Keratinocyte (primary cell): ENCODE results near the gene TEAD4.

Experiments used
- EZH2 ChIP-seq: IDR thresholded peaks from one replicate; pipeline ENCODE4 v1.6.1; 2012; ENCODE audit warnings: inconsistent platforms, mild to moderate bottlenecking, low read length, moderate library complexity
- TF ChIP-seq, protein P1 (sequence below), 3 experiments: IDR thresholded peaks in 1 of 3; conservative IDR thresholded peaks in 1 of 3; optimal IDR thresholded peaks in 1 of 3; 2 replicates in 2 of 3; 3 replicates in 1 of 3; pipeline versions ENCODE3 to v1.5.1; 2011; ENCODE audit warnings: low read length in 3 of 3, mild to moderate bottlenecking in 3 of 3, moderate library complexity in 2 of 3, control low read depth in 1 of 3, inconsistent platforms in 1 of 3; ENCODE audit not compliant: insufficient read depth in 2 of 3; ENCODE audit errors: extremely low read depth in 1 of 3

DNA sequence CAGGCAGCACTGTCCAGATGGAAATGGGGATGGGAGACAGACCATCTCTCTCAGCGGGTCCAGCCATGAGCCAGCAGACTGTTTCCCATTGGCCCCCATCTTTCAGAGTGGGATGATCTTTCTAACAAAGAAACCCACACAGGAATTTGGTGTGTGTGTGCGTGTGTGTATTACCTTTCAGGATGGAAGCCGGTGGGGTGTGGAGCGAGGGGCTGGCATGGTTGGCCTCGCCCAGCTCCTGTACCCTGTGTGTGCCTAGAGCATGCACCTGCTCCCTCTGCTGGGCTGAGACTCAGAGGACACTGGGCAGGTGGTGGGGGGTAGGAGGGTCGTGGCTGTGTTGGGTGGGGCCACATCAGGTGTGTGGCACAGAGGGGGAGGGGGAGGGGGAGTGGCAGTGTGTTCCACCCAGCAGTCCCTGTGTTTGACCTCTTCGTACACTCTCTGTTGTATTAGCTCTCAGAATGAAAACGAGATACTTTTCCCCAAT is 85.0 kb downstream of the TEAD4 start:
- no peak for TF ChIP-seq EZH2
- TF ChIP-seq, protein P1, sequence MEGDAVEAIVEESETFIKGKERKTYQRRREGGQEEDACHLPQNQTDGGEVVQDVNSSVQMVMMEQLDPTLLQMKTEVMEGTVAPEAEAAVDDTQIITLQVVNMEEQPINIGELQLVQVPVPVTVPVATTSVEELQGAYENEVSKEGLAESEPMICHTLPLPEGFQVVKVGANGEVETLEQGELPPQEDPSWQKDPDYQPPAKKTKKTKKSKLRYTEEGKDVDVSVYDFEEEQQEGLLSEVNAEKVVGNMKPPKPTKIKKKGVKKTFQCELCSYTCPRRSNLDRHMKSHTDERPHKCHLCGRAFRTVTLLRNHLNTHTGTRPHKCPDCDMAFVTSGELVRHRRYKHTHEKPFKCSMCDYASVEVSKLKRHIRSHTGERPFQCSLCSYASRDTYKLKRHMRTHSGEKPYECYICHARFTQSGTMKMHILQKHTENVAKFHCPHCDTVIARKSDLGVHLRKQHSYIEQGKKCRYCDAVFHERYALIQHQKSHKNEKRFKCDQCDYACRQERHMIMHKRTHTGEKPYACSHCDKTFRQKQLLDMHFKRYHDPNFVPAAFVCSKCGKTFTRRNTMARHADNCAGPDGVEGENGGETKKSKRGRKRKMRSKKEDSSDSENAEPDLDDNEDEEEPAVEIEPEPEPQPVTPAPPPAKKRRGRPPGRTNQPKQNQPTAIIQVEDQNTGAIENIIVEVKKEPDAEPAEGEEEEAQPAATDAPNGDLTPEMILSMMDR (optimal IDR thresholded peaks at IDR 0.05 in 1 of 3, IDR thresholded peaks at IDR 0.05 in 1 of 3, conservative IDR thresholded peaks at IDR 0.05 in 1 of 3; ENCODE audit: extremely low read depth in 1 of 3, insufficient read depth in 2 of 3, low read length in 3 of 3) = no peak
